Lower leg skin (tissue), 4 donors: ENCODE data around the gene RNF4. TPM values are rescaled to one million over a fixed set of nuclear protein-coding genes. Genes with fewer than 3 reads are reported as not detected.

Source experiments
- DNase-seq, 2 donors: peaks; one replicate each; pipeline ENCODE4 v3.0.0-alpha.2; 2019; ENCODE audit warnings: low spot score in 2 of 2
- H3K4me3 ChIP-seq: fragments of 200-600 bp; sonication (generic); 2 replicates; pipeline ENCODE4 v1.5.1; 2017; ENCODE audit warnings: mild to moderate bottlenecking, low read depth; ENCODE audit not compliant: poor library complexity, severe bottlenecking
- CTCF ChIP-seq, 3 donors: fragments of 450-650 bp; IDR thresholded peaks; one replicate each; pipeline ENCODE4 v1.5.1; 2016; ENCODE audit warnings: antibody characterized with exemption in 3 of 3, mild to moderate bottlenecking in 3 of 3, moderate library complexity in 2 of 3
- POLR2A ChIP-seq, 2 donors: fragments of 450-650 bp; IDR thresholded peaks; one replicate each; pipeline ENCODE4 v1.6.1; 2016 to 2017; ENCODE audit warnings: antibody characterized with exemption in 2 of 2, mild to moderate bottlenecking in 1 of 2, moderate library complexity in 1 of 2
- WGBS, 2 donors: methylation state at CpG; one replicate each; pipeline ENCODE4 v1.1.5; 2018; 5-methylcytosine and 5-hydroxymethylcytosine counted together
- intact Hi-C: fragments of 100-400 bp; cut with DNase I; formaldehyde crosslinking; loops from one replicate; pipeline ENCODE4 v1.15.0; 2023; ENCODE audit warnings: low total_unique reads
- total RNA-seq, 4 donors: library from RNA; depleted of rRNA; stranded (reverse); fragments of >200 nt; gene quantifications; one replicate each; pipeline ENCODE4 v1.1.0, GENCODE V29; 2016

The RNF4 gene
- total RNA-seq, 4 donors from 2014 or later: 30.4 to 44.0 (median 37.9) TPM

GRCh38 chr4:2442175-2442993 lies 26.5 kb upstream of the RNF4 start:
- 67 to 69% methylated on average over 14 to 20 of the region's 20 CpGs for WGBS, 2 donors
- no peak for TF ChIP-seq CTCF (IDR thresholded peaks at IDR 0.05)
- no peak for TF ChIP-seq POLR2A (IDR thresholded peaks at IDR 0.05)
- intact Hi-C loops: no loop called here
- no peak overlapping the region for H3K4me3 ChIP-seq
- no peak for DNase-seq

- intact Hi-C loops: no loop called here
- WGBS, 2 donors: 82 to 90% methylated on average over 20 of the region's 20 CpGs
Observed at GRCh38 chr4:2443061-2443730, 25.7 kb upstream of the RNF4 start.

GRCh38 chr4:2443956-2444740 lies 24.8 kb upstream of the RNF4 start:
- DNase-seq: no peak
- TF ChIP-seq CTCF (IDR thresholded peaks at IDR 0.05): no peak
- no peak for TF ChIP-seq POLR2A (IDR thresholded peaks at IDR 0.05)
- H3K4me3 ChIP-seq: no peak overlapping the region
- WGBS, 2 donors: 86 to 88% methylated on average over 6 to 7 of the region's 7 CpGs
- intact Hi-C loops: no loop called here

More at GRCh38 chr4:2443061-2443730, 25.7 kb upstream of the RNF4 start:
- H3K4me3 ChIP-seq: no peak overlapping the region
- TF ChIP-seq POLR2A (IDR thresholded peaks at IDR 0.05) (no peak), CTCF (IDR thresholded peaks at IDR 0.05) (no peak)
- no peak for DNase-seq

DNA sequence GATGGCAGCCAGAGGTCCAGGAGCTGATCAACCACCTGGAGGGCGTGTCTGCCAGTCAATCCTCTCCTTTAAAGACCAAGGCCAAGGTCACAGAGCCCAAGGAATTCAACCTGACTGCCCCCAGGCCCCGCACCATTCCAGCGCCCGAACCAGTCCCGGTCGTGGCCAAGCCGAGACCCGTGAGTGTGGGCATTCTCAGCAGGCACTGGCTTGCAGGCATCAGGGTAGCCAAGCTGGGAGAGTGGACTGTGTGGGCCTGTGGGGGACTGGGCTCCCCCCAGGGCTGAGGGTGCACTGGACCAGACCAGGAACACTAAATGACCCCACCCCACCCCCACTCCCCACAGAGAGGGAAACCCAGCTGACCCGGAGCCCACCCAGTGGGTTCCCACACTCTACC lies 23.8 kb upstream of the RNF4 start:
- intact Hi-C loops: no loop called here
- H3K4me3 ChIP-seq: no peak overlapping the region
- TF ChIP-seq CTCF (IDR thresholded peaks at IDR 0.05): no peak
- TF ChIP-seq POLR2A (IDR thresholded peaks at IDR 0.05): no peak
- no peak for DNase-seq
- 97 to 100% methylated on average over 2 to 9 of the region's 9 CpGs for WGBS, 2 donors

GRCh38 chr4:2445571-2445970 lies 23.3 kb upstream of the RNF4 start:
- no peak overlapping the region for H3K4me3 ChIP-seq
- intact Hi-C loops: no loop called here

More at GRCh38 chr4:2445571-2445970, 23.3 kb upstream of the RNF4 start:
- TF ChIP-seq CTCF (IDR thresholded peaks at IDR 0.05) (no peak), POLR2A (IDR thresholded peaks at IDR 0.05) (no peak)
- 90 to 91% methylated on average over 6 of the region's 6 CpGs for WGBS, 2 donors
- DNase-seq: no peak
